Choroid plexus epithelial cell (primary cell): ENCODE data around the gene INTS12.

ENCODE experiments used
- DNase-seq: peaks from one replicate; pipeline ENCODE4 v3.0.0-alpha.2; 2010; ENCODE audit warnings: low read depth
- H3K4me3 ChIP-seq: 2 replicates; pipeline ENCODE4 v1.5.1; 2011; ENCODE audit warnings: low read depth, mild to moderate bottlenecking, control low read depth, low read length, moderate library complexity
- TF ChIP-seq, protein P1 (sequence below): conservative IDR thresholded peaks from 2 replicates; pipeline ENCODE4 v1.5.1; 2011; ENCODE audit warnings: low read depth, mild to moderate bottlenecking, control low read depth, inconsistent platforms, low read length, moderate library complexity

INTS12 gene

DNA sequence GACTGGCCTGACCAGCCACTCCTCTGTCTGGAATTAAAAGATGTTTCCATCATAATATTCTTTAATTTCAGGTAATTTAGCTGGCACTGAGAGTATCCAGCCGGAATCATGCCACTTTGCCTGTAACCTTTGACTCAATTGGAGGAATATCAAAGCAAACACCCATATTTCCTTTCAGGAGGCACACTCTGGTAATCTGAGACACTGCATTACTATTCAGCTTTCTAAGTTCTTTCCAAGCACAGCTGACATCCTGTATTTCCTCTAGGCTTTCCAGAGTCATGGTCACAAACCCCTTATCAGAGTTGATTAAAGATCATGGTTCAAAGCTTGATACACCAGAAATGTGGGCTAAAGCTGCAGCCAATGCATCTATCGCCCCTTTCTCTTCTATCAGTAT lies 29.3 kb downstream of the INTS12 start:
- TF ChIP-seq, protein P1, sequence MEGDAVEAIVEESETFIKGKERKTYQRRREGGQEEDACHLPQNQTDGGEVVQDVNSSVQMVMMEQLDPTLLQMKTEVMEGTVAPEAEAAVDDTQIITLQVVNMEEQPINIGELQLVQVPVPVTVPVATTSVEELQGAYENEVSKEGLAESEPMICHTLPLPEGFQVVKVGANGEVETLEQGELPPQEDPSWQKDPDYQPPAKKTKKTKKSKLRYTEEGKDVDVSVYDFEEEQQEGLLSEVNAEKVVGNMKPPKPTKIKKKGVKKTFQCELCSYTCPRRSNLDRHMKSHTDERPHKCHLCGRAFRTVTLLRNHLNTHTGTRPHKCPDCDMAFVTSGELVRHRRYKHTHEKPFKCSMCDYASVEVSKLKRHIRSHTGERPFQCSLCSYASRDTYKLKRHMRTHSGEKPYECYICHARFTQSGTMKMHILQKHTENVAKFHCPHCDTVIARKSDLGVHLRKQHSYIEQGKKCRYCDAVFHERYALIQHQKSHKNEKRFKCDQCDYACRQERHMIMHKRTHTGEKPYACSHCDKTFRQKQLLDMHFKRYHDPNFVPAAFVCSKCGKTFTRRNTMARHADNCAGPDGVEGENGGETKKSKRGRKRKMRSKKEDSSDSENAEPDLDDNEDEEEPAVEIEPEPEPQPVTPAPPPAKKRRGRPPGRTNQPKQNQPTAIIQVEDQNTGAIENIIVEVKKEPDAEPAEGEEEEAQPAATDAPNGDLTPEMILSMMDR, result no peak
- no peak overlapping the region for H3K4me3 ChIP-seq
- DNase-seq, result peak; percentile 6

DNA sequence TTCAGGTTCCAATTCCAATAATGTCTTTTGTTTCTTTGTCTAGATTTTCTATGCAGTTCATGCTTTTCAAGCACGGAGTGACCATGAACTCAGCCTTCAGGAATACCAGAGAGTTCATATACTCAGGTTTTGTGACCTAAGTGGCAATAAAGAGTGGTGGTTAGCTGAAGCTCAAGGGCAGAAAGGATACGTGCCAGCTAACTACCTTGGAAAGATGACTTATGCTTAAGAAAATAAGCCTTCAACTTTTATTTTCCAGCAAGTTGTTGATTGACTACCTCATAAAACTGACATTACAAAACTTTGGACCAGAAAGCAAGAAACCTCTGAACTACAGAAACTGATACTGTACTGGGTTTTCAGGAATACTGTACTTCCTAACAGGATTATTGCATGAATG lies 30.8 kb downstream of the INTS12 start:
- TF ChIP-seq, protein P1, result no peak
- H3K4me3 ChIP-seq, result no peak overlapping the region
- DNase-seq, result no peak

DNA sequence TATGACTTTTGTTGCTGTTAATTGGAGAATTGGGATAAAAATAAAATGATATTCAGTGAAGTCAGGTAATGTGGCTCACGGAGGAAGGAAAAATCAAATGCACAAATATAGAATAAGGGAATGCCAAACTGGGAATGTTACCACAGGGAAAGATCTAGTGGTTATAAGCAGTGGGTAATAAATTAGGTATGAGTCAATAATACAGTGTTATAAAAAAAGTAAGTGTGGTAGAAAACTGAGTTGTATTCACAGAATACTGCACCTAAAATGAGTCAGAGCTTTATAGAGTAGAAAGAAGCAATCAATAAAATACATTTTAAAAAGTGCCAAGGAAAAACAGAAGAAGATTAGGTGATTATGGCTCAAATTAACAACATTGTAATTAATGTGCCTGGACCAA lies 34.5 kb downstream of the INTS12 start:
- no peak overlapping the region for H3K4me3 ChIP-seq
- TF ChIP-seq, protein P1, result no peak
- no peak for DNase-seq

DNA sequence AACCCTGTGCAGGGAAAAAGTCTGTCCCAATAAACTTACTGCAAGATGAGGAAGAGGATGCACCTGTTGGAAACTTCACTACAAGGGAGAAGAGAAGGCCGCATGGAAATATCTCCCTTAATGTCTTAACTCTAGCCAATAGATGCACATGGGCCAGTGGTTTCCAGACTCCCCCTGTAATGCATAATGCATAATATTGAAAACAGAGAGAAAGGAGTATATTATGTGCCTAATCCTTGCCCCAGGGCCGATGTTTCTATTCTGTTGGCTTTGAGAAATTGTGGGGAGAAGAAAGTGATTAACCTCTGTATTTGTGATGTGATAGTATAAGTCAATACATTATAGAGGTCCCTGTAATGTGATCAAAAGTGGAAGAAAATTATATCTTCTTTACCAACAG lies 37.2 kb downstream of the INTS12 start:
- H3K4me3 ChIP-seq, result no peak overlapping the region
- TF ChIP-seq, protein P1, result no peak
- no peak for DNase-seq

DNA sequence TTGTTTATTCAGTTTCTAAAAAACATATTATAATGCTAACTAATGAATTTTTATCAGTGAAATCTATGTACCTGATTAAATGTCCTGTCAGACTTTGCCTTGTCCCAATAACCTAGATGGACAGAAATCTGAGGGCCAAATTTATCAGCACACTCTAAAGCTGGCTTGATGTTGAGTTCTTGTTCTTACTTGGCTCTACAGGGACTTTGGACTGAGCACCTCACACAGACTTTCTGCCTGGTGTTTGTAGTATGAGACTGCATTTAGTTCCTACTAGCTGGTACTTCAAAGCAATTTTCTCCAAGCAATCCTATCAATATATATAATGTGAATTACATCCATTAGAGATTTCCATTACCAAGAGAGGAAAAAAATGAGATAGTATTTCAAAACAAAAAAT lies 37.8 kb downstream of the INTS12 start:
- no peak overlapping the region for H3K4me3 ChIP-seq
- TF ChIP-seq, protein P1, result no peak
- no peak for DNase-seq

DNA sequence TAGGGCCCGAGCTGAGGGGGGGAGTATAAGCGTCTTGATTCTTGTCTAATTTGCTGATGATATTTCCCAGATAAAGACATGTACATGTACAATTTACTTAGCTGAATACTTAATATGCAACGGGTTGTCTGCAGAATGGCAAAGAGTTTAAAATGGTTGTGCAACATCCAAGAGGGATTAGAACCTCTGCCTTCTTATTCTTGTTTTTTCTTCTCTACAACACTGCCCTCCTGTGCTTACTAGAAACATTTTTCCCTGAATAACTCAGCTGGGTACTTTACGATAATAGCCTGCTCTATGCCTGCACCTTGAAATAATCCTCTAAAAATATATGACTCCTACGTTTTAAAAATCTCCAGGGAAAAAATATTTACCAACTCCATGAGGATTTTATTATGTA lies 41.8 kb downstream of the INTS12 start:
- no peak overlapping the region for H3K4me3 ChIP-seq
- peak; percentile 78 for DNase-seq
- TF ChIP-seq, protein P1, result peak; percentile 49

DNA sequence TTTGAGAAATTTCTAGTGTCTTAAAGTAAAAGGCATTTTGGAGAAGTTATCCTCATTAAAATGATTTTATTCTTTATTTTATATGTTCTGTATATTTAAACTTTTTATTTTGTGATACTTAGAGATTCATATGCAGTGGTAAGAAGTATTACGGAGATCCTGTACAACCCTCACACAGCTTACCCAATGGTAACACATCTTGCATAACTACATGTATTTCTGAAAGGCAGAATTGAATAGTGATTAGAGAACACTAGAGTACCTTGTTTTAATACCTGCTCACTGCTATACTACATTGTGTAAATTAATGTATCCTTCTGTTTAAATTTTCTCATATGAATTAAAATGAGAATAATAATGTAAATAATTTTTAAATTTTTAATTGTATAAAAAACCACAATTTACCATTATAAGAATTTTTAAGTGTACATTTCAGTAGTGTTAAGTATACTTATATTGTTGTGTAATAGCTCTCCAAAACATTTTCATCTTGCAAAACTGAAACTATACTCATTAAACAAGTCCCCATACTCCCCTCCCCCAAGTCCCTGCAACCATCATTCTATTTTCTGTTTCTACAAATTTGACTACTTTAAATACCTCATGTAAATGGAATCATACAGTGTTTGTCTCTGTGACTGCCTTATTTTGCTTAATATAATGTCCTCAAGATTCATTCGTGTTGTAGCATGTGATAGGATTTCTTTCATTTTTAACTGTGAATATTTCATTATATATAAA lies 45.4 kb downstream of the INTS12 start:
- DNase-seq, result no peak
- no peak overlapping the region for H3K4me3 ChIP-seq
- TF ChIP-seq, protein P1, result no peak
